HepG2 (cell line): Measurements from ENCODE around the gene DOK4. TPM values are rescaled to one million over a fixed set of nuclear protein-coding genes. Genes with fewer than 3 reads are reported as not detected.

Experiments used
- ATAC-seq: fragments of 200-7000 bp; cut with Tn5 transposase; 3 replicates; pipeline ENCODE4 v1.9.1; 2020; ENCODE audit warnings: mild to moderate bottlenecking, moderate library complexity
- BruUV-seq: library from RNA; stranded (reverse); fragments of 400-500 nt; replicated peaks from 2 replicates; lab custom pipeline; 2021; lab: Mats Ljungman, UMichigan
- CTCF ChIA-PET: fragments of 300-600 bp; formaldehyde crosslinking; extraction: SDS; loops from one replicate; lab custom pipeline; 2021; ENCODE audit warnings: low total read pairs, inconsistent platforms, low intra/inter-chr PET ratio; lab: Yijun Ruan, JAX
- POLR2A ChIA-PET: fragments of 350-600 bp; sonication (Branson Sonifier 250); formaldehyde crosslinking; loops from one replicate; lab custom pipeline; 2020; ENCODE audit warnings: antibody characterized with exemption, inconsistent platforms; lab: Yijun Ruan, JAX
- DNase-seq: peaks from one replicate; pipeline ENCODE4 v3.0.0-alpha.2; 2015; ENCODE audit warnings: low spot score
- FAIRE-seq: peaks from 3 replicates; lab custom pipeline; 2011; peaks lifted over from hg19 to GRCh38; lab: Jason Lieb, UNC
- H2AFZ ChIP-seq: one replicate; pipeline ENCODE4 v1.6.1; 2011; ENCODE audit warnings: low read length, inconsistent platforms
- H3K27ac ChIP-seq: fragments of 300-600 bp; 3 replicates; pipeline ENCODE4 v1.8.0; 2011; ENCODE audit warnings: mixed run types, mild to moderate bottlenecking, mixed read lengths, low read length, inconsistent platforms; ENCODE audit not compliant: insufficient read depth; ENCODE audit errors: extremely low read length
- H3K27me3 ChIP-seq, 2 experiments: fragments of 200-600 bp in 1 of 2; 2 replicates in 1 of 2; 3 replicates in 1 of 2; pipeline versions ENCODE4 v1.6.0 to v1.8.0; 2011; ENCODE audit warnings: low read length in 2 of 2, mild to moderate bottlenecking in 2 of 2, moderate library complexity in 2 of 2, inconsistent platforms in 1 of 2; ENCODE audit not compliant: insufficient read depth in 2 of 2, control insufficient read depth in 1 of 2
- H3K36me3 ChIP-seq, 2 experiments: fragments of 200-600 bp in 1 of 2; replicated peaks in 1 of 2; 2 replicates in 1 of 2; 3 replicates in 1 of 2; pipeline versions ENCODE4 v1.5.1 to v1.8.0; 2011; ENCODE audit warnings: low read length in 2 of 2, inconsistent platforms in 1 of 2; ENCODE audit not compliant: insufficient read depth in 2 of 2, control insufficient read depth in 1 of 2
- H3K4me1 ChIP-seq: 2 replicates; pipeline ENCODE4 v1.5.1; 2012; ENCODE audit warnings: low read length, inconsistent platforms; ENCODE audit not compliant: insufficient read depth
- H3K4me2 ChIP-seq: 2 replicates; pipeline ENCODE4 v1.6.0; 2011; ENCODE audit warnings: low read depth, low read length, inconsistent platforms
- H3K4me3 ChIP-seq, 3 experiments: fragments of 200-600 bp in 1 of 3; sonication (generic), shearing (Covaris generic) in 1 of 3; replicated peaks in 1 of 3; 2 replicates each; pipeline ENCODE4 v1.5.1; 2011 to 2016; ENCODE audit warnings: low read length in 3 of 3, inconsistent platforms in 2 of 3, low read depth in 2 of 3, mild to moderate bottlenecking in 2 of 3, control low read depth in 1 of 3, mixed read lengths in 1 of 3; ENCODE audit not compliant: insufficient read depth in 1 of 3
- H3K79me2 ChIP-seq: one replicate; pipeline ENCODE4 v1.6.1; 2011; ENCODE audit warnings: low read length, inconsistent platforms; ENCODE audit not compliant: insufficient read depth
- H3K9ac ChIP-seq: 2 replicates; pipeline ENCODE4 v1.6.0; 2011; ENCODE audit warnings: mild to moderate bottlenecking, low read depth, low read length, inconsistent platforms; ENCODE audit not compliant: insufficient read depth
- H3K9me3 ChIP-seq: 2 replicates; pipeline ENCODE4 v1.5.1; 2012; ENCODE audit warnings: mild to moderate bottlenecking, low read length
- H4K20me1 ChIP-seq: 2 replicates; pipeline ENCODE4 v1.6.0; 2011; ENCODE audit warnings: inconsistent platforms, mild to moderate bottlenecking, low read length, moderate library complexity; ENCODE audit not compliant: insufficient read depth
- AGO2 ChIP-seq: fragments of 200-400 bp; formaldehyde crosslinking; optimal IDR thresholded peaks from 2 replicates; pipeline ENCODE3; 2017; ENCODE audit warnings: mild to moderate bottlenecking, low read depth, low read length, moderate library complexity
- DRAP1 ChIP-seq: IDR thresholded peaks from 2 replicates; pipeline ENCODE4 v1.6.1; 2016; ENCODE audit warnings: missing genetic modification reagents, missing compliant biosample characterization
- EED ChIP-seq: sonication (generic); formaldehyde crosslinking; IDR thresholded peaks from 2 replicates; pipeline ENCODE4 v1.5.0; 2020; ENCODE audit warnings: mild to moderate bottlenecking, missing genetic modification reagents
- FOXO4 ChIP-seq: sonication (generic); formaldehyde crosslinking; conservative IDR thresholded peaks from 2 replicates; pipeline ENCODE4 v1.8.1; 2023; ENCODE audit warnings: missing genetic modification reagents
- HNRNPLL ChIP-seq: fragments of 200-400 bp; formaldehyde crosslinking; IDR thresholded peaks from 2 replicates; pipeline ENCODE4 v1.6.1; 2017; ENCODE audit warnings: mild to moderate bottlenecking, low read depth, low read length; ENCODE audit not compliant: poor library complexity, severe bottlenecking
- KLF16 ChIP-seq, 2 experiments: sonication (generic) in 1 of 2; formaldehyde crosslinking in 1 of 2; IDR thresholded peaks; 2 replicates each; pipeline versions ENCODE4 v1.6.1 to v1.8.0; 2016 to 2023; ENCODE audit warnings: missing genetic modification reagents in 2 of 2, missing compliant biosample characterization in 1 of 2
- POLR2A ChIP-seq, 2 experiments: IDR thresholded peaks; 2 replicates each; pipeline ENCODE4 v1.6.1; 2011; ENCODE audit warnings: low read depth in 2 of 2, low read length in 2 of 2, mild to moderate bottlenecking in 1 of 2, moderate library complexity in 1 of 2; ENCODE audit not compliant: insufficient read depth in 1 of 2
- POLR2G ChIP-seq: fragments of 200-400 bp; formaldehyde crosslinking; IDR thresholded peaks from 2 replicates; pipeline ENCODE4 v1.6.1; 2018; ENCODE audit warnings: mild to moderate bottlenecking, low read depth, low read length, moderate library complexity
- SP140L ChIP-seq: sonication (generic); formaldehyde crosslinking; IDR thresholded peaks from 2 replicates; pipeline ENCODE4 v1.4.0; 2020; ENCODE audit warnings: missing genetic modification reagents, borderline replicate concordance
- SP4 ChIP-seq: sonication (generic); formaldehyde crosslinking; IDR thresholded peaks from 2 replicates; pipeline ENCODE4 v1.8.1; 2023; ENCODE audit warnings: mild to moderate bottlenecking, missing genetic modification reagents
- ZBTB43 ChIP-seq: sonication (generic); formaldehyde crosslinking; conservative IDR thresholded peaks from 2 replicates; pipeline ENCODE4 v1.4.0; 2020; ENCODE audit warnings: missing genetic modification reagents
- ZNF136 ChIP-seq: sonication (generic); formaldehyde crosslinking; IDR thresholded peaks from 2 replicates; pipeline ENCODE4 v1.8.1; 2022; ENCODE audit warnings: low read depth, mild to moderate bottlenecking, moderate library complexity, missing genetic modification reagents
- ZNF160 ChIP-seq: sonication (generic); formaldehyde crosslinking; IDR thresholded peaks from 2 replicates; pipeline ENCODE4 v1.8.0; 2022; ENCODE audit warnings: mild to moderate bottlenecking, inconsistent platforms, missing genetic modification reagents
- ZNF691 ChIP-seq: sonication (generic); formaldehyde crosslinking; IDR thresholded peaks from 2 replicates; pipeline ENCODE4 v1.4.0; 2020; ENCODE audit warnings: missing genetic modification reagents, low read depth, mild to moderate bottlenecking, borderline replicate concordance
- ZNF766 ChIP-seq: sonication (generic); formaldehyde crosslinking; IDR thresholded peaks from 2 replicates; pipeline ENCODE4 v1.5.0; 2020; ENCODE audit warnings: missing genetic modification reagents, borderline replicate concordance
- WGBS: methylation state at CpG from one replicate; pipeline ENCODE4 v1.1.6; 2017; ENCODE audit warnings: low lambda C conversion rate; 5-methylcytosine and 5-hydroxymethylcytosine counted together
- in situ Hi-C: cut with HindIII; loops from 2 replicates; pipeline ENCODE4 v1.10.0; 2017; ENCODE audit warnings: low pct_unique_long_range_greater_than_20kb; ENCODE audit not compliant: extremely low pct_ligation_motif_present
- intact Hi-C: fragments of 100-400 bp; cut with micrococcal nuclease; formaldehyde crosslinking; loops from one replicate; pipeline ENCODE4 v1.10.0; 2022; ENCODE audit not compliant: unreplicated experiment
- polyA plus RNA-seq, 8 experiments: library from polyadenylated mRNA; depleted of rRNA in 3 of 8; stranded (reverse) in 7 of 8; unstranded in 1 of 8; fragments of >200 nt; fragmentation: Illumina TruSeq in 4 of 8; extraction: Trizol in 4 of 8; gene quantifications; 2 replicates each; pipeline versions ENCODE4 v1.2.1 to v1.2.3, GENCODE V29; 2011 to 2016; ENCODE audit warnings: low read depth in 4 of 8, missing spikeins in 1 of 8, mixed read lengths in 1 of 8; ENCODE audit not compliant: insufficient read depth in 1 of 8
- total RNA-seq, 5 experiments: library from RNA; depleted of rRNA; stranded (reverse); fragments of >200 nt; fragmentation: Illumina TruSeq; extraction: Trizol; gene quantifications; 2 replicates each; pipeline ENCODE4 v1.2.3, GENCODE V29; 2016; ENCODE audit warnings: low read depth in 1 of 5
- TF ChIP-seq, protein P1 (sequence below): sonication (generic); formaldehyde crosslinking; IDR thresholded peaks from 2 replicates; pipeline ENCODE4 v1.8.1; 2022; ENCODE audit warnings: mild to moderate bottlenecking, missing genetic modification reagents

Gene DOK4
- total and polyA plus RNA-seq, 2 of the 13 experiments (the other 11 are each of a cell fraction or from before 2014, with no cell fraction given) = 52.7 to 70.0 TPM

DNA sequence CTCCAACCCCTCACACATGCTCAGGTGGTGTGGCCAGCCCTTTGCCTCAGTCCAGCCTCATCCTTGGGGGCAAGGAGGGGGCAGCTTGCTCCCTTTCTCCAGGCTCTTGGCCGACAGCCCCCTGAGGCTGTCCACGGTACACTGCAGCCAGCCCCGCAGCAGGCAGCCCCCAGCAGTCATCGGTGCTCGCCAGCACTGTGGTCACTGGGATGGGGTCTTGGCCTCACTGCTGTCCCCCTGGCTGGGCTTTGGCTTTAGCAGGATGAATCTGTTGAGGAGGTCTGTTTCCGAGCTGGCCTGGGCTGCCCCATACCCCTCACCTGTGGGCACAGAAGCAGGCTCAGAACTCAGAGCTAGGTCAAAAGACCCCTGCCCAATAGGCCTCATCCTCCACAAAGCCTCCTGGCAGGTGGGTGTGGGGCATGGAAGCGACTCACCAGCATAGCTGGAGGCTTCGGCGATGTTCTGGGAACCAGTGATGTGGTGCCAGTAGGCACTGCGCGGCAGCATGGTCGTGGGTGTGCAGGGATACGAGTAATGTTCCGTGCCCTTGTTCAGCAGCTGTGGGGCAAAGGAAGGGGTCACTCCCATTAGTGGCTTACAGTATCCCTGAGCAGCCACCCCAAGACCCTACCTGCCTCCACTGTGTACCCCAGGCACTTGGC, 13.0 kb downstream of the DOK4 start (continued):
- no peak for TF ChIP-seq FOXO4 (CRISPR knock-in tag)
- TF ChIP-seq EED (CRISPR knock-in tag) = no peak
- peak in 1 of 2 experiments; percentile 10; a peak in 1 of 4 replicates for TF ChIP-seq POLR2A (IDR thresholded peaks at IDR 0.05; ENCODE audit: insufficient read depth in 1 of 2, low read depth in 2 of 2, low read length in 2 of 2)
- TF ChIP-seq AGO2 = peak; percentile 94
- 0 out of 2 replicates have a peak, but pooled peaks have one; percentile 26 for TF ChIP-seq SP4 (CRISPR knock-in tag)
- no peak for TF ChIP-seq DRAP1
- TF ChIP-seq POLR2G = peak; percentile 3; the same call in 1 of the 2 replicates

GRCh38 chr16:57472665-57473060, 13.6 kb downstream of the DOK4 start:
- Histone ChIP-seq H3K27me3 (no peaks in the 10 kb centered on the region), H3K36me3 (peaks cover 39 to 68% of the 10 kb centered on the region in 2 experiments), H3K9me3 (no peaks in the 10 kb centered on the region), H3K27ac (peak overlapping the region; percentile 82), H3K4me1 (peaks cover 67% of the 10 kb centered on the region), H2AFZ (no peak overlapping the region), H3K79me2 (peaks cover 4% of the 10 kb centered on the region), H4K20me1 (peaks cover 8% of the 10 kb centered on the region; the same call in 1 of the 2 replicates), H3K4me3 (no peak overlapping the region), H3K9ac (peak overlapping the region; percentile 45), H3K4me2 (peak overlapping the region; percentile 55)
- WGBS = 87% methylated on average over 4 of the region's 4 CpGs
- no TSS peak for BruUV-seq
- no peak for DNase-seq
- peak; percentile 0; the same call in 1 of the 3 replicates for ATAC-seq
- peak; percentile 4 for FAIRE-seq
- intact Hi-C loops (loop anchor here (1.0 kb wide), 1 partner anchor 47 kb away; no protein-coding TSS in a partner anchor), in situ Hi-C loops (no loop called here)
- POLR2A ChIA-PET = interaction anchor here (0.8 to 5.6 kb wide), 14 partner anchors 9 to 64 kb away, joined by 3 to 147 read pairs (median 6); partner anchors contain the start of genes CCDC102A, CIAPIN1, COQ9 and DOK4
- CTCF ChIA-PET = interaction anchor here (1.1 kb wide), 1 partner anchor 10 kb away, joined by 3 read pairs; the partner anchor contains the start of gene POLR2C
- no peak for TF ChIP-seq HNRNPLL
- TF ChIP-seq, protein P1, sequence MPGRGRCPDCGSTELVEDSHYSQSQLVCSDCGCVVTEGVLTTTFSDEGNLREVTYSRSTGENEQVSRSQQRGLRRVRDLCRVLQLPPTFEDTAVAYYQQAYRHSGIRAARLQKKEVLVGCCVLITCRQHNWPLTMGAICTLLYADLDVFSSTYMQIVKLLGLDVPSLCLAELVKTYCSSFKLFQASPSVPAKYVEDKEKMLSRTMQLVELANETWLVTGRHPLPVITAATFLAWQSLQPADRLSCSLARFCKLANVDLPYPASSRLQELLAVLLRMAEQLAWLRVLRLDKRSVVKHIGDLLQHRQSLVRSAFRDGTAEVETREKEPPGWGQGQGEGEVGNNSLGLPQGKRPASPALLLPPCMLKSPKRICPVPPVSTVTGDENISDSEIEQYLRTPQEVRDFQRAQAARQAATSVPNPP = no peak
- TF ChIP-seq ZNF136 (CRISPR knock-in tag) = no peak
- no peak for TF ChIP-seq ZNF160 (CRISPR knock-in tag)
- no peak for TF ChIP-seq ZNF691 (CRISPR knock-in tag)
- TF ChIP-seq ZBTB43 (CRISPR knock-in tag) = no peak
- TF ChIP-seq ZNF766 (CRISPR knock-in tag) = 0 out of 2 replicates have a peak, but pooled peaks have one; percentile 54
- no peak for TF ChIP-seq SP140L
- no peak for TF ChIP-seq KLF16 (CRISPR knock-in tag; IDR thresholded peaks at IDR 0.05)
